ENCODE results near the gene RPTN. TPM values are rescaled to one million over a fixed set of nuclear protein-coding genes. Genes with fewer than 3 reads are reported as not detected.

RPTN gene
- total RNA-seq, 1 donor, result 0.36 TPM

GRCh38 chr1:152188673-152189591 is 29.9 kb upstream of the RPTN start:
- DNase-seq (ENCODE audit: insufficient read length, low spot score, missing footprints), result peak; percentile 85
- Histone ChIP-seq H3K4me2 (ENCODE audit: insufficient read depth, low read length) (peak overlapping the region; percentile 79), H2AFZ (ENCODE audit: low read length) (peak overlapping the region; percentile 91), H4K20me1 (ENCODE audit: insufficient read depth, low read length) (peaks cover 2% of the 10 kb centered on the region), H3K4me1 (ENCODE audit: insufficient read depth, low read length) (peaks cover 16% of the 10 kb centered on the region), H3K36me3 (ENCODE audit: insufficient read depth, low read length) (no peaks in the 10 kb centered on the region), H3K27ac (ENCODE audit: low read depth, low read length) (peak overlapping the region; percentile 12), H3K27me3 (ENCODE audit: insufficient read depth, low read length) (peaks cover 7% of the 10 kb centered on the region), H3K79me2 (ENCODE audit: insufficient read depth, low read length) (no peaks in the 10 kb centered on the region), H3K9me3 (ENCODE audit: low read depth, low read length) (no peaks in the 10 kb centered on the region), H3K4me3 (ENCODE audit: insufficient read depth, low read length) (peak overlapping the region; percentile 73)
- TF ChIP-seq, protein P1, sequence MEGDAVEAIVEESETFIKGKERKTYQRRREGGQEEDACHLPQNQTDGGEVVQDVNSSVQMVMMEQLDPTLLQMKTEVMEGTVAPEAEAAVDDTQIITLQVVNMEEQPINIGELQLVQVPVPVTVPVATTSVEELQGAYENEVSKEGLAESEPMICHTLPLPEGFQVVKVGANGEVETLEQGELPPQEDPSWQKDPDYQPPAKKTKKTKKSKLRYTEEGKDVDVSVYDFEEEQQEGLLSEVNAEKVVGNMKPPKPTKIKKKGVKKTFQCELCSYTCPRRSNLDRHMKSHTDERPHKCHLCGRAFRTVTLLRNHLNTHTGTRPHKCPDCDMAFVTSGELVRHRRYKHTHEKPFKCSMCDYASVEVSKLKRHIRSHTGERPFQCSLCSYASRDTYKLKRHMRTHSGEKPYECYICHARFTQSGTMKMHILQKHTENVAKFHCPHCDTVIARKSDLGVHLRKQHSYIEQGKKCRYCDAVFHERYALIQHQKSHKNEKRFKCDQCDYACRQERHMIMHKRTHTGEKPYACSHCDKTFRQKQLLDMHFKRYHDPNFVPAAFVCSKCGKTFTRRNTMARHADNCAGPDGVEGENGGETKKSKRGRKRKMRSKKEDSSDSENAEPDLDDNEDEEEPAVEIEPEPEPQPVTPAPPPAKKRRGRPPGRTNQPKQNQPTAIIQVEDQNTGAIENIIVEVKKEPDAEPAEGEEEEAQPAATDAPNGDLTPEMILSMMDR (IDR thresholded peaks at IDR 0.05; ENCODE audit: extremely low read depth, low read depth, low read length), result peak; percentile 83

DNA sequence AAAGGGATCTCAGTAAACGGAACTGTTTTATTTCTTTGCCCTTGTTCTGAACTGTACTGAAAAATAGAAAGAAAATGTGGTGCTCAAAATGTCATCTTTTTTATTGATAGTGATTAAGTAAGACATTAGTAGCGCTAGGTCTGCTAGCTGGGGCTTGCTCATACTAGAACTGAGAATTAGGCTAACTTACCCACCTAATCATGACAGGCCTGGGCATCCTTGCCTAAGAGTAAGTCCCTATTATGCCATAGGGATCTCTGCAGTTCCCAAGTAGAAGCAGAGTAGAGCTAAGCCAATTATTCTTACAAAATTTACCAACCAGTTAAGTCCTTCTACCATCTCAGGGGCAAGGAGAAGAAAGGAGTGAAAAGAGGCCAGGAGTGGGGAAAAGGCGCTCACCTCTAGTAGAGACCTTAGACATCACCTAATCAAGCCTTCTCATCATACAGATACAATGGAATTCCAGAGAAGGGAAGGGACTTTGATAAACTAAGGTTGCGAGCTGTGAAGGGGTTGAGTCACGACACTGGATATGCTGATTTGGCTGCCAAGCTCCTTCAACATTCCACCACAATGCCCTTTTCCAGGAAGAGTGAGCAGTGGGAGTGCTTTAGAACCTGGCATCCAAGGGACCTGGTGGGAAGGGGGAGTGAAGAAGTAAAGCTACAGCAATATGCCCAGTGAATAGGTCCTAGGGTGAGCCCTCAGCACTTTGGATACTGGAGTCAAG is 27.7 kb upstream of the RPTN start:
- Histone ChIP-seq H3K27me3 (ENCODE audit: insufficient read depth, low read length) (peaks cover 4% of the 10 kb centered on the region), H3K36me3 (ENCODE audit: insufficient read depth, low read length) (no peaks in the 10 kb centered on the region), H3K4me1 (ENCODE audit: insufficient read depth, low read length) (peaks cover 35% of the 10 kb centered on the region), H3K4me3 (ENCODE audit: insufficient read depth, low read length) (no peak overlapping the region), H3K4me2 (ENCODE audit: insufficient read depth, low read length) (no peak overlapping the region), H3K9me3 (ENCODE audit: low read depth, low read length) (no peaks in the 10 kb centered on the region), H4K20me1 (ENCODE audit: insufficient read depth, low read length) (peaks cover 2% of the 10 kb centered on the region), H3K79me2 (ENCODE audit: insufficient read depth, low read length) (no peaks in the 10 kb centered on the region), H3K27ac (ENCODE audit: low read depth, low read length) (no peak overlapping the region), H2AFZ (ENCODE audit: low read length) (peak overlapping the region; percentile 7)
- TF ChIP-seq, protein P1 (IDR thresholded peaks at IDR 0.05; ENCODE audit: extremely low read depth, low read depth, low read length), result no peak
- no peak for DNase-seq (ENCODE audit: insufficient read length, low spot score, missing footprints)

DNA sequence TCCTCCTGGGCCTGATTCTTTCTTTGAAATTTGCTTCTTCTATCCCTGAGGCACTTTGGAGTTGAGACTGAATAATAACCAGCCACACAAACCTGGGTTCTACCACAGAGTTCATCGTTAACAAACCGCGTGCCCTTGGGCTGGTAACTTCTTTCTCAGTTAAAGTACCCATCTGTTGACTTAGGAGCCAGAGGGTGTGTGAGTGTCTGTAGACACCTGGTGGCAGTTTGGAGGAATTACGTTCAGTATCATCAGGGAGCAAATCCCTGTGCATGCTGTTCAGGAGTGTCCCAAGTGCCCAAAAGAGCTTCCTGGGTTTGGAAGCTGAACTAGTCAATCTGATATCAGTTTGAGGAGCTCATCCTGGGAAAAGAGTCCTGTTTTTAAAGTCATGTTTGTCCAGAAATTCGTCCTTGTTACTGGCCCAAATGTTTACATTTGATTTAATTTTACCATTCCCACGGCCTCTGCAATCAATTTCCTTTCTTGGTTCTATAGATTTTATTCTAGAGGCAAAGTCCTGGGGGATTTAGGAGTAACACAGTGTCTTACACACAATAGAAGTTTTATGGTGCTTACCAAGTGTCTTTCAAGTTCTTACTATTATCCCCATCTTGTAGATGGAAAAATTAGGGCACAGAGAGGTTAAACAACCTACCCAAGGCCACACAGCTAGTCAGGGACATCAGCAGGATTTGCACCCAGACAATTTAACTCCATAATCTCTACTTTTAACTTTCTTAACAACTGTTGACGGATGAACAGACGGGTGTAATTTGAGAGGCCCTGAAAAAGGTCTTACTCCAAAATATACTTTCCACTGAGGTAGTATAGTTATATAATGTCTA is 26.7 kb upstream of the RPTN start:
- DNase-seq (ENCODE audit: insufficient read length, low spot score, missing footprints), result peak; percentile 82
- Histone ChIP-seq H3K27ac (ENCODE audit: low read depth, low read length) (no peak overlapping the region), H3K27me3 (ENCODE audit: insufficient read depth, low read length) (no peaks in the 10 kb centered on the region), H3K36me3 (ENCODE audit: insufficient read depth, low read length) (no peaks in the 10 kb centered on the region), H3K4me1 (ENCODE audit: insufficient read depth, low read length) (peaks cover 35% of the 10 kb centered on the region), H2AFZ (ENCODE audit: low read length) (no peak overlapping the region), H3K79me2 (ENCODE audit: insufficient read depth, low read length) (no peaks in the 10 kb centered on the region), H3K4me3 (ENCODE audit: insufficient read depth, low read length) (no peak overlapping the region), H4K20me1 (ENCODE audit: insufficient read depth, low read length) (no peaks in the 10 kb centered on the region), H3K9me3 (ENCODE audit: low read depth, low read length) (no peaks in the 10 kb centered on the region), H3K4me2 (ENCODE audit: insufficient read depth, low read length) (no peak overlapping the region)
- TF ChIP-seq, protein P1 (IDR thresholded peaks at IDR 0.05; ENCODE audit: extremely low read depth, low read depth, low read length), result peak; percentile 79

Measured in osteoblast (primary cell).